ENCODE data around the gene P2RY8.
"Not testable (repeated sequence)": the region's sequence is repeated elsewhere in the genome, so short reads cannot be mapped to it uniquely, and the experiment has no call there.

DNA sequence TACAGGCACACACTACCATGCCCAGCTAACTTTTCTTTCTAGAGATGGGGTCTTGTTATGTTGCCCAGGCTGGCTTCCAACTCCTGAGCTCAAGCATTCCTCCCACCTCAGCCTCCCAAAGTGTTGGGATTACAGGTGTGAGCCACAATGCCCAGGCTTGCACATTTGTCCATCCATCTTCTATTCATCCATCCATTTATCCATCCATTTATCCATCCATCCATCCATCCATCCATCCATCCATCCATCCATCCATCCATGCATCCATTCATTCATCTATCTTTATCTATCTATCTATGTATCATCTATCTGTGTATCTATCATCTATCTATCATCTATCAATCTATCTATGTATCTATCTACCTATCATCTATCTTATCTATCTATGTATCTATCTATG, 20.5 kb upstream of the P2RY8 start:
- TF ChIP-seq, protein P1, sequence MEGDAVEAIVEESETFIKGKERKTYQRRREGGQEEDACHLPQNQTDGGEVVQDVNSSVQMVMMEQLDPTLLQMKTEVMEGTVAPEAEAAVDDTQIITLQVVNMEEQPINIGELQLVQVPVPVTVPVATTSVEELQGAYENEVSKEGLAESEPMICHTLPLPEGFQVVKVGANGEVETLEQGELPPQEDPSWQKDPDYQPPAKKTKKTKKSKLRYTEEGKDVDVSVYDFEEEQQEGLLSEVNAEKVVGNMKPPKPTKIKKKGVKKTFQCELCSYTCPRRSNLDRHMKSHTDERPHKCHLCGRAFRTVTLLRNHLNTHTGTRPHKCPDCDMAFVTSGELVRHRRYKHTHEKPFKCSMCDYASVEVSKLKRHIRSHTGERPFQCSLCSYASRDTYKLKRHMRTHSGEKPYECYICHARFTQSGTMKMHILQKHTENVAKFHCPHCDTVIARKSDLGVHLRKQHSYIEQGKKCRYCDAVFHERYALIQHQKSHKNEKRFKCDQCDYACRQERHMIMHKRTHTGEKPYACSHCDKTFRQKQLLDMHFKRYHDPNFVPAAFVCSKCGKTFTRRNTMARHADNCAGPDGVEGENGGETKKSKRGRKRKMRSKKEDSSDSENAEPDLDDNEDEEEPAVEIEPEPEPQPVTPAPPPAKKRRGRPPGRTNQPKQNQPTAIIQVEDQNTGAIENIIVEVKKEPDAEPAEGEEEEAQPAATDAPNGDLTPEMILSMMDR (IDR thresholded peaks at IDR 0.05), result not testable (repeated sequence)
- TF ChIP-seq POLR2A, POLR2AphosphoS5 (IDR thresholded peaks at IDR 0.05): not testable (repeated sequence)
